ENCODE measurements around the gene MRPS15.

The MRPS15 gene

GRCh38 chr1:36466370-36467026 is 2.3 kb upstream of the MRPS15 start:
- H3K4me3 ChIP-seq (ENCODE audit: low read depth, low read length), result no peak overlapping the region

GRCh38 chr1:36465731-36466369 is 1.7 kb upstream of the MRPS15 start:
- no peak overlapping the region for H3K4me3 ChIP-seq (ENCODE audit: low read depth, low read length)
- DNase-seq (ENCODE audit: low read depth), result no peak

More at GRCh38 chr1:36466370-36467026, 2.3 kb upstream of the MRPS15 start:
- DNase-seq (ENCODE audit: low read depth), result no peak

- DNase-seq (ENCODE audit: low read depth), result no peak
Observed at GRCh38 chr1:36464605-36465393, 615 bp upstream of the MRPS15 start.

GRCh38 chr1:36463463-36463802 is 751 bp downstream of the MRPS15 start:
- no peak for DNase-seq (ENCODE audit: low read depth)
- H3K4me3 ChIP-seq (ENCODE audit: low read depth, low read length), result peak overlapping the region; percentile 96

More at GRCh38 chr1:36464605-36465393, 615 bp upstream of the MRPS15 start:
- peak overlapping the region; percentile 96 for H3K4me3 ChIP-seq (ENCODE audit: low read depth, low read length)

- DNase-seq (ENCODE audit: low read depth), result no peak
- no peak overlapping the region for H3K4me3 ChIP-seq (ENCODE audit: low read depth, low read length)
Observed at GRCh38 chr1:36458910-36459309, 5.3 kb downstream of the MRPS15 start.

GRCh38 chr1:36457691-36458090 is 6.5 kb downstream of the MRPS15 start:
- no peak for DNase-seq (ENCODE audit: low read depth)
- no peak overlapping the region for H3K4me3 ChIP-seq (ENCODE audit: low read depth, low read length)

GRCh38 chr1:36456391-36456928 is 7.7 kb downstream of the MRPS15 start:
- no peak overlapping the region for H3K4me3 ChIP-seq (ENCODE audit: low read depth, low read length)
- no peak for DNase-seq (ENCODE audit: low read depth)

GRCh38 chr1:36455386-36455785 is 8.8 kb downstream of the MRPS15 start:
- no peak for DNase-seq (ENCODE audit: low read depth)
- no peak overlapping the region for H3K4me3 ChIP-seq (ENCODE audit: low read depth, low read length)

- H3K4me3 ChIP-seq (ENCODE audit: low read depth, low read length), result no peak overlapping the region
- no peak for DNase-seq (ENCODE audit: low read depth)
Observed at GRCh38 chr1:36453600-36454388, 10.4 kb downstream of the MRPS15 start.

GRCh38 chr1:36453051-36453450 is 11.1 kb downstream of the MRPS15 start:
- no peak for DNase-seq (ENCODE audit: low read depth)
- H3K4me3 ChIP-seq (ENCODE audit: low read depth, low read length), result no peak overlapping the region

GRCh38 chr1:36450919-36451305 is 13.3 kb downstream of the MRPS15 start:
- no peak for DNase-seq (ENCODE audit: low read depth)
- H3K4me3 ChIP-seq (ENCODE audit: low read depth, low read length), result peak overlapping the region; percentile 68

- DNase-seq (ENCODE audit: low read depth), result peak; percentile 85
- H3K4me3 ChIP-seq (ENCODE audit: low read depth, low read length), result peak within 1 kb of the TSS; percentile 68
Observed at GRCh38 chr1:36450270-36450918, 13.8 kb downstream of the MRPS15 start, which contains the start of gene OSCP1. Gene OSCP1 (minus strand): TSS chr1:36450451. CDS start chr1:36450369, 82 bp downstream.

GRCh38 chr1:36448530-36449056 is 15.6 kb downstream of the MRPS15 start:
- DNase-seq (ENCODE audit: low read depth), result no peak

GRCh38 chr1:36447450-36447849 is 16.7 kb downstream of the MRPS15 start:
- no peak overlapping the region for H3K4me3 ChIP-seq (ENCODE audit: low read depth, low read length)
- DNase-seq (ENCODE audit: low read depth), result no peak

More at GRCh38 chr1:36448530-36449056, 15.6 kb downstream of the MRPS15 start:
- H3K4me3 ChIP-seq (ENCODE audit: low read depth, low read length), result no peak overlapping the region

GRCh38 chr1:36446746-36447145 is 17.4 kb downstream of the MRPS15 start:
- DNase-seq (ENCODE audit: low read depth), result no peak
- no peak overlapping the region for H3K4me3 ChIP-seq (ENCODE audit: low read depth, low read length)

GRCh38 chr1:36446271-36446670 is 17.9 kb downstream of the MRPS15 start:
- no peak overlapping the region for H3K4me3 ChIP-seq (ENCODE audit: low read depth, low read length)

GRCh38 chr1:36443297-36443696 is 20.9 kb downstream of the MRPS15 start:
- H3K4me3 ChIP-seq (ENCODE audit: low read depth, low read length), result no peak overlapping the region
- no peak for DNase-seq (ENCODE audit: low read depth)

More at GRCh38 chr1:36446271-36446670, 17.9 kb downstream of the MRPS15 start:
- no peak for DNase-seq (ENCODE audit: low read depth)

GRCh38 chr1:36442337-36442736 is 21.8 kb downstream of the MRPS15 start:
- H3K4me3 ChIP-seq (ENCODE audit: low read depth, low read length), result no peak overlapping the region
- no peak for DNase-seq (ENCODE audit: low read depth)

- no peak overlapping the region for H3K4me3 ChIP-seq (ENCODE audit: low read depth, low read length)
- DNase-seq (ENCODE audit: low read depth), result no peak
Observed at GRCh38 chr1:36440646-36441045, 23.5 kb downstream of the MRPS15 start.

All from skeletal muscle cell (primary cell).